Measurements from ENCODE around the gene ELFN1. TPM values are rescaled to one million over a fixed set of nuclear protein-coding genes. Genes with fewer than 3 reads are reported as not detected.

Gene ELFN1
- total and polyA plus RNA-seq, 2 donors (not counting 3 experiments of a cell fraction or from before 2014, with no cell fraction given), result 0.37 to 1.0 TPM

DNA sequence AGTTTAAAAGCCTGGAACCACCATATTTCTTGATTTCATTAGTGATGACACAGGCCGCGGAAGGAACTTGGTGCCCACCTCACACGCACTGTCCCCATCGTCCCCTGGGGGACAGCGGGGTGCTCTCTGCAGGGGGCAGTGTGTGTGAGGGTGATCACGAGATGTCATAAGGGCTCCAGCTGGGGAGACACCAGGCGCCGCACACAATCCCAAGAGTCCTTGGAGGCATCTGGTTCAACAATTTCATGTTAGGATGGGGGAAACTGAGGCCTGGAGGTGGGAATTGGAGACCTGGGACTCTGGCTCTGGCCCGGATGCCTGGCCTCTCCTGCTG, 66.4 kb downstream of the ELFN1 start:
- Histone ChIP-seq H3K27ac (ENCODE audit: insufficient read depth, low read depth, low read length) (no peak overlapping the region), H3K36me3 (ENCODE audit: control insufficient read depth in 2 of 2, extremely low read depth in 1 of 2, insufficient read depth in 2 of 2, low read length in 2 of 2) (no peaks in the 10 kb centered on the region), H3K4me3 (replicated peaks in 1 of 3; ENCODE audit: insufficient read depth in 1 of 3, low read depth in 1 of 3, low read length in 3 of 3) (no peak overlapping the region), H2AFZ (ENCODE audit: low read depth, low read length) (no peak overlapping the region), H3K9ac (replicated peaks; ENCODE audit: extremely low read depth, insufficient read depth, low read length) (no peak overlapping the region), H3K27me3 (ENCODE audit: control insufficient read depth in 2 of 2, insufficient read depth in 2 of 2, low read length in 2 of 2) (no peaks in the 10 kb centered on the region), H3K79me2 (ENCODE audit: control insufficient read depth, insufficient read depth, low read length) (no peaks in the 10 kb centered on the region), H4K20me1 (replicated peaks; ENCODE audit: control insufficient read depth, extremely low read depth, insufficient read depth, low read length) (no peaks in the 10 kb centered on the region), H3K4me1 (ENCODE audit: control insufficient read depth, extremely low read depth, insufficient read depth, low read length) (no peaks in the 10 kb centered on the region), H3K9me3 (replicated peaks; ENCODE audit: control insufficient read depth, insufficient read depth, low read length) (no peaks in the 10 kb centered on the region), H3K9me1 (replicated peaks; ENCODE audit: control insufficient read depth, extremely low read depth, insufficient read depth, low read length) (no peaks in the 10 kb centered on the region), H3K4me2 (ENCODE audit: insufficient read depth, low read length) (no peak overlapping the region)
- ChIA-PET POLR2A (no interaction called here), CTCF (no interaction called here)
- no TSS peak for BruUV-seq (replicated peaks)
- TF ChIP-seq MYC (IDR thresholded peaks at IDR 0.05; ENCODE audit: low read depth, low read length) (no peak), JUN (IDR thresholded peaks at IDR 0.05; ENCODE audit: borderline replicate concordance, insufficient read depth, insufficient read length, low read depth) (no peak)
- TF ChIP-seq, protein P1, sequence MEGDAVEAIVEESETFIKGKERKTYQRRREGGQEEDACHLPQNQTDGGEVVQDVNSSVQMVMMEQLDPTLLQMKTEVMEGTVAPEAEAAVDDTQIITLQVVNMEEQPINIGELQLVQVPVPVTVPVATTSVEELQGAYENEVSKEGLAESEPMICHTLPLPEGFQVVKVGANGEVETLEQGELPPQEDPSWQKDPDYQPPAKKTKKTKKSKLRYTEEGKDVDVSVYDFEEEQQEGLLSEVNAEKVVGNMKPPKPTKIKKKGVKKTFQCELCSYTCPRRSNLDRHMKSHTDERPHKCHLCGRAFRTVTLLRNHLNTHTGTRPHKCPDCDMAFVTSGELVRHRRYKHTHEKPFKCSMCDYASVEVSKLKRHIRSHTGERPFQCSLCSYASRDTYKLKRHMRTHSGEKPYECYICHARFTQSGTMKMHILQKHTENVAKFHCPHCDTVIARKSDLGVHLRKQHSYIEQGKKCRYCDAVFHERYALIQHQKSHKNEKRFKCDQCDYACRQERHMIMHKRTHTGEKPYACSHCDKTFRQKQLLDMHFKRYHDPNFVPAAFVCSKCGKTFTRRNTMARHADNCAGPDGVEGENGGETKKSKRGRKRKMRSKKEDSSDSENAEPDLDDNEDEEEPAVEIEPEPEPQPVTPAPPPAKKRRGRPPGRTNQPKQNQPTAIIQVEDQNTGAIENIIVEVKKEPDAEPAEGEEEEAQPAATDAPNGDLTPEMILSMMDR (IDR thresholded peaks at IDR 0.05; ENCODE audit: extremely low read depth in 1 of 2, insufficient read depth in 1 of 2, low read depth in 1 of 2, low read length in 2 of 2), result no peak
- FAIRE-seq (no peak), DNase-seq (ENCODE audit: low read depth, low spot score) (no peak)
- intact Hi-C loops (cut with micrococcal nuclease), result no loop called here
- dilution Hi-C loops (cut with MboI; ENCODE audit: extremely low pct_ligation_motif_present, low sequenced_read_pairs), result no loop called here

DNA sequence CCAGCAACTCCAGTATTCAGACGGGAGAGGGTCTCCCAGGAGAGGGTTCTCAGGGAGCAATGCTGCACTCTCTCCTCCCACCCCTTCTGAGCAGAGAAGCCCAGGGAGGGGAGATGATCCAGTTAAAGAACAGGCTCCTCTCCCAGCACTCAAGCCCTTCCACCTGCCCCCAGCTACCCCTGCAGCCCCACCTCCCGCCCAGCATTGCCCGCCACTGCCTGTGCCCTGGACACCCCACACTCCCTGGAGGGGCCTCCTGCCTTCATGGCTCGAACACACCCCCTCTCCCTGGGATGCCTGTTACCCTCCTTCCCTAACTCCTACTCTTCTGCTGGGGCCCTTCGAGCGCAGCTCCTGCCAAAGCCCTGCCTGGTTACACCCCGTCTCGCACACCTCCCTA, 66.8 kb downstream of the ELFN1 start:
- Histone ChIP-seq H3K4me3 (replicated peaks in 1 of 3; ENCODE audit: insufficient read depth in 1 of 3, low read depth in 1 of 3, low read length in 3 of 3) (no peak overlapping the region), H3K4me2 (ENCODE audit: insufficient read depth, low read length) (no peak overlapping the region), H3K9ac (replicated peaks; ENCODE audit: extremely low read depth, insufficient read depth, low read length) (no peak overlapping the region), H3K9me1 (replicated peaks; ENCODE audit: control insufficient read depth, extremely low read depth, insufficient read depth, low read length) (no peaks in the 10 kb centered on the region), H3K27me3 (ENCODE audit: control insufficient read depth in 2 of 2, insufficient read depth in 2 of 2, low read length in 2 of 2) (no peaks in the 10 kb centered on the region), H3K79me2 (ENCODE audit: control insufficient read depth, insufficient read depth, low read length) (no peaks in the 10 kb centered on the region), H3K36me3 (ENCODE audit: control insufficient read depth in 2 of 2, extremely low read depth in 1 of 2, insufficient read depth in 2 of 2, low read length in 2 of 2) (no peaks in the 10 kb centered on the region), H3K4me1 (ENCODE audit: control insufficient read depth, extremely low read depth, insufficient read depth, low read length) (peaks cover 2% of the 10 kb centered on the region), H4K20me1 (replicated peaks; ENCODE audit: control insufficient read depth, extremely low read depth, insufficient read depth, low read length) (no peaks in the 10 kb centered on the region), H2AFZ (ENCODE audit: low read depth, low read length) (no peak overlapping the region), H3K27ac (ENCODE audit: insufficient read depth, low read depth, low read length) (no peak overlapping the region), H3K9me3 (replicated peaks; ENCODE audit: control insufficient read depth, insufficient read depth, low read length) (no peaks in the 10 kb centered on the region)
- intact Hi-C loops (cut with micrococcal nuclease), result no loop called here
- ChIA-PET POLR2A (no interaction called here), CTCF (no interaction called here)
- DNase-seq (ENCODE audit: low read depth, low spot score) (no peak), FAIRE-seq (no peak)
- TF ChIP-seq, protein P1 (IDR thresholded peaks at IDR 0.05; ENCODE audit: extremely low read depth in 1 of 2, insufficient read depth in 1 of 2, low read depth in 1 of 2, low read length in 2 of 2), result no peak
- TF ChIP-seq, protein P2, sequence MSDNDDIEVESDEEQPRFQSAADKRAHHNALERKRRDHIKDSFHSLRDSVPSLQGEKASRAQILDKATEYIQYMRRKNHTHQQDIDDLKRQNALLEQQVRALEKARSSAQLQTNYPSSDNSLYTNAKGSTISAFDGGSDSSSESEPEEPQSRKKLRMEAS (IDR thresholded peaks at IDR 0.05; ENCODE audit: insufficient read depth, insufficient read length), result no peak
- TF ChIP-seq FOS (IDR thresholded peaks at IDR 0.05; ENCODE audit: borderline replicate concordance, insufficient read depth, low read length) (no peak), POLR2AphosphoS5 (IDR thresholded peaks at IDR 0.05; ENCODE audit: insufficient read depth, low read depth, low read length) (no peak), EZH2 (IDR thresholded peaks at IDR 0.05; ENCODE audit: borderline replicate concordance, low read depth, low read length, severe bottlenecking) (no peak), GATA2 (IDR thresholded peaks at IDR 0.05; ENCODE audit: insufficient read depth, insufficient read length, low read depth, low read length) (no peak), POLR2A (IDR thresholded peaks at IDR 0.05; ENCODE audit: low read depth, low read length) (no peak), MYC (IDR thresholded peaks at IDR 0.05; ENCODE audit: low read depth, low read length) (no peak), JUN (IDR thresholded peaks at IDR 0.05; ENCODE audit: borderline replicate concordance, insufficient read depth, insufficient read length, low read depth) (no peak)
- dilution Hi-C loops (cut with MboI; ENCODE audit: extremely low pct_ligation_motif_present, low sequenced_read_pairs), result no loop called here
- BruUV-seq (replicated peaks), result no TSS peak

Measured in endothelial cell of umbilical vein (primary cell).